GM19468 (cell line): ENCODE measurements around the gene GNAO1.

ENCODE experiments used
- ATAC-seq: cut with Tn5 transposase; IDR thresholded peaks from one replicate; pipeline ENCODE4 v1.9.1; 2021; ENCODE audit warnings: mild to moderate bottlenecking, moderate library complexity, moderate number of reproducible peaks; ENCODE audit not compliant: unreplicated experiment; ENCODE audit errors: extremely low read depth

Gene GNAO1

GRCh38 chr16:56233795-56234566, 42.7 kb downstream of the GNAO1 start:
- ATAC-seq = no peak

DNA sequence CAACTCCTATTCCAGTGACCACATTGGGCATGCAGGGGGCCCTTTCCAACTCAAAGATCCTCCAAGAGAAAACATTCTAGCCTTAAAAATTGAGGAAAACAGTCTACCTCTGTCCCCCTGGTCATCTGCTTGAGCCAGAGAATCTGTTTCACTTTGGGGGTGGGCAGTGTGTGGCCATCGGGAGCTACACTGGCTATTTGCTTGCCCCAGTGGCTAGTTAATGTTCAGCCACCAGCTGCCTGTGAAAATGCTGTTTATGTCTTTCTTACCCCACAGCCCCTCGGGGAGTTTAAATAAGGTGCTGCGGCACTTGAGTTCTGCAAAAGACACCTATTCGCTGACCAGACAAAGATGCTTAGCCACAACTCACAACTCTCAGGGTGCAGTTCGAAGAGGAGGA, 43.4 kb downstream of the GNAO1 start:
- ATAC-seq = no peak

GRCh38 chr16:56237451-56237930, 46.2 kb downstream of the GNAO1 start:
- ATAC-seq = no peak

- ATAC-seq = no peak
These were observed 46.9 kb downstream of the GNAO1 start for GRCh38 chr16:56238188-56238587.

GRCh38 chr16:56241596-56241995, 50.3 kb downstream of the GNAO1 start:
- ATAC-seq = no peak

GRCh38 chr16:56242740-56243139, 51.5 kb downstream of the GNAO1 start:
- ATAC-seq = no peak

DNA sequence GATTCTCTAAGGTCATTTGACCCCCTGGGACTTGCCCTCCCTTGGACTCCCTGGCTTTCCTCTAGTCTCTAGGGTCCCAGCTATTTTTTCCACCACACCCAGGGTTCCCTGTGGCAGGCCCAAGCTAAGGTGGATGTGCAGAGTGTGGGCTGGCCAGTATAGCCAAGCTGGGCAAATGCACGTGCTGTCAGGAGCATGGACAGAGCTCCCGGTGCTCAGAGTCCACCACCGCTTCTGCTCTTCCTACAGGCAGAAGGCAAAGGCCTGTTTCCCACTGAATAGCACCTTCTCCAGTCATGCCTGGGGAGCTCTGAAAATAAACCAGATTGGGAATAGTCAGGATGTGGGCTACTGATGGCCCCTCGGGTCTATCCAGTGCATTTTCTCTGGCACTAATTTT, 53.3 kb downstream of the GNAO1 start:
- no peak for ATAC-seq

- no peak for ATAC-seq
These were observed 53.9 kb downstream of the GNAO1 start for GRCh38 chr16:56245197-56245596.

DNA sequence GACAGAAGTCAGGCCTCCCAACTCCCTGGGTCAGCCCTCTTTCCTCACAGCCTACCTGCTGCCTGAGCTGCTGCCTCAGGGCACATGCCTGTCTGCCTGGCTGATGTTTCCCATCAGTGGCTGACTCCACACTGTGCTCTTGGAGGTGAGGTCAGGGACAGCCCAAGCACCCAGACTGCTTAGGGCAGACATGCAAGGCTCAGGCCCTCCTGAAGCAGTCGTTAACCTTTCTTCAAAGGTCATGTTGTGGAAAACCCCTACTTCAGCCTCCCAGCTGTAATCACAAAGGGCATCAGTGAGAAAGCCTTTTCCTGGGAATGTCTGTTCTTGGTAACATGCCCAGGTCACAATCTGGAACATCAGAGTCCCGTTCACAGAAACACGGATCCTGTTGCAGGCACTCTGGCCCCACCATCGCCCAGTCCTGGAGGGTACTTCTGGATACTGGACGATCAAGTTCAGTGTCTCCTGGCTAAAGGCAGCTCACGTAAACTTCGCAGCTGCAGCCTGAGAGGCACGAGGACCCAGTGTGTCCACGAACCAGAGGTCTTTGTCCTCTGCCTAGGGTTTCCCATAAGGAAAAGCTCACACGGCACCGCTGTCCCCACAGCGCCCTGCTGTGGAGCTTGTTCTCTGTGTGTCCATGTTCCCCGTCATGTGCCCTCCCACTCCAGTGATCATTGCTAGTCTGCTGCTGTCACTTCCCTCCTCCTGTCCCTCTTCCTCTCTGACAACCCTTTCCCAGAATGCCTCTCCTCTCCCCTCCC, 54.9 kb downstream of the GNAO1 start:
- no peak for ATAC-seq

- no peak for ATAC-seq
These were observed 55.7 kb downstream of the GNAO1 start for GRCh38 chr16:56247018-56247417.

- ATAC-seq = no peak
These were observed 56.5 kb downstream of the GNAO1 start for GRCh38 chr16:56247808-56248207.

GRCh38 chr16:56252835-56253234, 61.5 kb downstream of the GNAO1 start:
- ATAC-seq = no peak

- ATAC-seq = no peak
These were observed 64.6 kb downstream of the GNAO1 start for GRCh38 chr16:56255904-56256303.

GRCh38 chr16:56257239-56257638, 66.0 kb downstream of the GNAO1 start:
- ATAC-seq = no peak

DNA sequence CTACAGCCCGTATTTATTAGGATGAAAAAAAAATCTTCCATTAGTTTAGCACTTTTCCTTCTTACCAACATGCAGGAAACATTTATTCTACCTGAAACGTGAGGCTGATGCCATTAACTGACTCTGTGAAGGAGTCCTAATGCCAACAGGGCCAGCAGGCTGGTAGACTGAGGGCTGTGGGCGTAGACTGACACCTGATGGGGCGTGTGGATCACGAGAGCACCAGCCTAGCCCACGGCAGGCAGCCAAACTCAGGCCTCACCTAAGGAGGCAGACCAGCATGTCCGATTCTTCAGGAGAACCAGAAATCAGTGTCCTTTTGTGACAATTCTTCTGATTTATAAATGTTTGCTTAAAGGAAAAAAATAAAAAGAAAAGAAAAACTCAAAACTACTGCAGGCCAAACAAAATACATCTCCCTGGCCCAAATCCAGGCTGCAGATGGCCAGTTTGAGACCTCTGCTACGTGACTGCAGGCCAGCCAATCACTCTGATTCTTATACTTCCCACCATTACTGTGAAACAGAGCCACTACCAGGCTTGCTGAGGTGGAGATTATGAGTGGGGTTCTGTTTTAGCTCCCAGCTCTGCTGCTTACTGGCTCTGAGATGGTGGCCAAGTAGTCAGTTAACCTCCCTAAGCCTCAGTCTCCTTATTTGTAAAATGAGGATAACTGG, 66.5 kb downstream of the GNAO1 start:
- ATAC-seq = no peak

DNA sequence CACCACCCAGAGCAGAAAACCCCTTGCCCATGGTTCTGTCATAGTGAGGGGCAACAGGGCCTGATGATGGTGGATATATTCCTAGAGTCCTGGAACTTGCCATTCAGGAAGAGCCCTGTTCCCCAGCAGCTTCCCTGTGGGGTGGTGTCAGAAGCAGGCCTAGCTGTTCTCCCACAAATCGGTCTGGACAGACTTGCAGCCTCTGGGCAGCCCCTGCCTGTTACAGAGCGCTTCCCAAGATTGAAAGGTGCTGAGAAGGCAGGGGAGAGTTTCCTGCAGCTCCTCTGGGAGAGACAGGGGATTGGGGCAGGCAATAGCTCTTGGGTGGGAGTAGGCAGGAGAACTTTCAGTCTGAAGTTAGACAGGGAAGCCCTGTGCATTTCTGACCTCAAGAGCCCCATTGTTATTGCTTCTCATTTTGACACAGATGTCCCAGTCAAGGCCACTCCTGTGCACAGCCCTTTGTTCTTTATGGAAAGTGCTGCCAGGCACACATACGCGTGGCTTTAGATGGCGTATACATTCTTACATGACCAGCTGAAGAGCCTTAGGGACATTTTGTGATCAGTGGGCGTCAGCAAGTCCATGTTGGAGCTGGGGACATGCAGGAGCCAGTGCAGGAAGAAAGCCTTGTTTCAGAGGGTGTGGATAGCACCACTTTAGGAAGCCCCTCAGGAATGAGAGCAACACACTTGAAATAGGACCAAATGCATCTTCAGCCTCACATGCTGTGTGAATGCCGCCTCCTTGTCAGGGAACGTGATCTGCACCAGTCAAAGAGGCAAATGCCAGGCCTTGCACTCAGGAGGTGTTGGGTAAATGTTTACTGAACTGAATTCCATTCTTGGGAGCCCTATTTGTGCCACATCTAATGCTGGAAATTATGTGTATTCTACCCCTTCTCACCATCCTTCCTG, 67.5 kb downstream of the GNAO1 start:
- no peak for ATAC-seq

GRCh38 chr16:56259425-56259779, 68.1 kb downstream of the GNAO1 start:
- no peak for ATAC-seq

DNA sequence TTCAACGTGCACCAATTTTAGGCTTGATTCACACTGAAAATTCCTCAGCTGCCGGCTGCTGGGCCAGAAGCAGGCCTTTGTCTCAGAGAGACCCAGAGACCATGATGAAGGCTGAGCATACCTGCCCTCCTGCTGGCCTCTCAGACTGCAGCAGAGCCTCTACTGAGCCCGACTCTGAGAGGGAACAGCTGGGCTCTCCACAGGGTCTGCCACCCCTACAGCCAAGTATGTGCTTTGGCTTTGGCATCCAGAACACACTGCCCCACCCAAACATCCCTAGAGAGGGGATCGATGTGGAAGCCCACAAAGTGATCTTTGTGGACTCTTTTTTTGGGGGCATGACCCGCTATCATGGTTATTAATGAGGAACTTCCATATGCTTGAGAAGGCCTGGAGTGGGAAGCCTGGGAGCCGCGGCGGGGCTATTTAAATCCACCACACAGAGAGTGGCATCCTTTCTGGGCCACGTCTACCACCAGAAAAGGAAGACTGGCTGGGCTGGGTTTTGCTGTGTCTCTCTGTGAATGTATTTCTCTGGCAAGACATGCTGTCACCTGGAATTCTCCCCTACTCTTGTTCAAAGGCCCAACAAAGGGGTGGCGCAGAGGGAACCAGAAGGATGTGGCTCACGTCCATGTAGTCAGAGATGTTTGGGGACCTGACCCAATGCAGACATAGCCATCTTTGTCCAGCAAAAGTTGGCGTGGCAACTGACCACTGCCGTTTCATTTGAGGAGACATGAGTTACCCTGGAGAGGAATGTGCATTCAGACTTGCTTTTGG, 69.3 kb downstream of the GNAO1 start:
- no peak for ATAC-seq

- no peak for ATAC-seq
These were observed 70.4 kb downstream of the GNAO1 start for GRCh38 chr16:56261656-56262055.
